IMR-90 (cell line): ENCODE measurements around the gene IGSF8. TPM values are rescaled to one million over a fixed set of nuclear protein-coding genes. Genes with fewer than 3 reads are reported as not detected.
A peak's percentile ranks its signal among the peaks of the same experiment; 100 is the strongest.

Experiments used
- ATAC-seq: fragments of 200-7000 bp; cut with Tn5 transposase; 2 replicates; pipeline ENCODE4 v1.9.1; 2020; ENCODE audit warnings: low read depth, mild to moderate bottlenecking, moderate library complexity
- BruUV-seq: library from RNA; stranded (reverse); fragments of 400-500 nt; replicated peaks from 2 replicates; lab custom pipeline; 2021; lab: Mats Ljungman, UMichigan
- CTCF ChIA-PET: fragments of 300-600 bp; formaldehyde crosslinking; extraction: SDS; loops from one replicate; lab custom pipeline; 2021; ENCODE audit warnings: antibody characterized with exemption; lab: Yijun Ruan, JAX
- POLR2A ChIA-PET: fragments of 300-600 bp; sonication (Branson Sonifier 250); formaldehyde crosslinking; loops from one replicate; lab custom pipeline; 2022; ENCODE audit warnings: antibody characterized with exemption; ENCODE audit not compliant: unreplicated experiment; lab: Charles Lee
- DNase-seq: peaks from one replicate; pipeline ENCODE4 v3.0.0; 2013
- H2AFZ ChIP-seq: replicated peaks from 2 replicates; pipeline ENCODE3; 2013; ENCODE audit warnings: low read length, mild to moderate bottlenecking; ENCODE audit not compliant: poor library complexity
- H2AK5ac ChIP-seq: 2 replicates; pipeline ENCODE4 v1.6.1; 2013; ENCODE audit warnings: low read depth, low read length, inconsistent platforms
- H2AK9ac ChIP-seq: replicated peaks from 2 replicates; pipeline ENCODE3; 2013; ENCODE audit warnings: mild to moderate bottlenecking, low read depth, low read length, moderate library complexity; ENCODE audit not compliant: poor library complexity
- H2BK120ac ChIP-seq: 2 replicates; pipeline ENCODE4 v1.6.1; 2013; ENCODE audit warnings: low read depth, low read length, inconsistent platforms
- H2BK15ac ChIP-seq: 3 replicates; pipeline ENCODE4 v1.6.1; 2013; ENCODE audit warnings: low read depth, low read length, inconsistent platforms
- H2BK20ac ChIP-seq: 2 replicates; pipeline ENCODE4 v1.6.1; 2013; ENCODE audit warnings: low read depth, mild to moderate bottlenecking, inconsistent platforms, low read length, moderate library complexity
- H2BK5ac ChIP-seq: 2 replicates; pipeline ENCODE4 v1.6.1; 2013; ENCODE audit warnings: mild to moderate bottlenecking, low read depth, low read length, inconsistent platforms; ENCODE audit not compliant: poor library complexity, severe bottlenecking
- H3K14ac ChIP-seq: replicated peaks from 2 replicates; pipeline ENCODE4 v1.6.1; 2013; ENCODE audit warnings: low read depth, low read length, inconsistent platforms
- H3K18ac ChIP-seq: 2 replicates; pipeline ENCODE4 v1.6.1; 2013; ENCODE audit warnings: low read depth, low read length, control low read depth
- H3K23ac ChIP-seq: 2 replicates; pipeline ENCODE4 v1.6.1; 2013; ENCODE audit warnings: low read depth, low read length, inconsistent platforms
- H3K27ac ChIP-seq: 2 replicates; pipeline ENCODE4 v1.5.1; 2013; ENCODE audit warnings: mild to moderate bottlenecking, control low read depth, low read length; ENCODE audit not compliant: insufficient read depth
- H3K27me3 ChIP-seq: 2 replicates; pipeline ENCODE4 v1.6.1; 2013; ENCODE audit warnings: low read length; ENCODE audit not compliant: control insufficient read depth, insufficient read depth
- H3K36me3 ChIP-seq: 2 replicates; pipeline ENCODE4 v1.6.1; 2013; ENCODE audit warnings: low read length, mixed read lengths; ENCODE audit not compliant: control insufficient read depth, insufficient read depth
- H3K4ac ChIP-seq: 2 replicates; pipeline ENCODE4 v1.6.1; 2013; ENCODE audit warnings: low read depth, low read length, inconsistent platforms
- H3K4me1 ChIP-seq: 2 replicates; pipeline ENCODE4 v1.6.1; 2013; ENCODE audit warnings: low read length, mixed read lengths; ENCODE audit not compliant: control insufficient read depth, insufficient read depth
- H3K4me2 ChIP-seq: 2 replicates; pipeline ENCODE4 v1.6.1; 2013; ENCODE audit warnings: low read depth, mild to moderate bottlenecking, control low read depth, low read length, moderate library complexity
- H3K4me3 ChIP-seq: 2 replicates; pipeline ENCODE4 v1.5.1; 2013; ENCODE audit warnings: low read depth, mild to moderate bottlenecking, control low read depth, low read length, moderate library complexity; ENCODE audit not compliant: insufficient read depth
- H3K56ac ChIP-seq: 2 replicates; pipeline ENCODE4 v1.6.1; 2013; ENCODE audit warnings: low read length, inconsistent platforms; ENCODE audit not compliant: insufficient read depth; ENCODE audit errors: extremely low read depth
- H3K79me1 ChIP-seq, 2 experiments: 2 replicates each; pipeline ENCODE4 v1.6.1; 2013; ENCODE audit warnings: low read length in 2 of 2, inconsistent platforms in 1 of 2, low read depth in 1 of 2
- H3K9ac ChIP-seq: 2 replicates; pipeline ENCODE4 v1.6.1; 2013; ENCODE audit warnings: low read depth, low read length, control low read depth
- H3K9me1 ChIP-seq: 2 replicates; pipeline ENCODE4 v1.6.1; 2013; ENCODE audit warnings: low read length, inconsistent platforms; ENCODE audit not compliant: insufficient read depth
- H3K9me3 ChIP-seq: 2 replicates; pipeline ENCODE4 v1.6.1; 2013; ENCODE audit warnings: low read length; ENCODE audit not compliant: control insufficient read depth, insufficient read depth
- H4K20me1 ChIP-seq: 2 replicates; pipeline ENCODE4 v1.6.1; 2013; ENCODE audit warnings: low read length, inconsistent platforms; ENCODE audit not compliant: insufficient read depth
- H4K5ac ChIP-seq: 2 replicates; pipeline ENCODE4 v1.6.1; 2013; ENCODE audit warnings: mild to moderate bottlenecking, low read depth, low read length, control low read depth
- H4K8ac ChIP-seq, 2 experiments: 2 replicates each; pipeline ENCODE4 v1.6.1; 2013; ENCODE audit warnings: low read depth in 2 of 2, low read length in 2 of 2, control low read depth in 1 of 2, inconsistent platforms in 1 of 2
- H4K91ac ChIP-seq: 2 replicates; pipeline ENCODE4 v1.6.1; 2013; ENCODE audit warnings: low read depth, low read length, inconsistent platforms; ENCODE audit not compliant: insufficient read depth
- BHLHE40 ChIP-seq: fragments of 150-350 bp; IDR thresholded peaks from 2 replicates; pipeline ENCODE4 v1.6.1; 2016; ENCODE audit warnings: mild to moderate bottlenecking, low read depth, low read length
- MAFK ChIP-seq: IDR thresholded peaks from 2 replicates; pipeline ENCODE4 v1.6.1; 2012; ENCODE audit warnings: low read depth, low read length, improper control_type of control experiment
- MAZ ChIP-seq: IDR thresholded peaks from 2 replicates; pipeline ENCODE4 v1.6.1; 2012; ENCODE audit warnings: low read depth, mild to moderate bottlenecking, low read length, improper control_type of control experiment, moderate library complexity, borderline replicate concordance
- NFE2L2 ChIP-seq: fragments of 150-350 bp; IDR thresholded peaks from 2 replicates; pipeline ENCODE4 v1.6.1; 2016; ENCODE audit warnings: low read depth, mild to moderate bottlenecking, low read length
- WGBS, 2 experiments: methylation state at CpG; one replicate each; pipeline versions ENCODE4 v1.1.5 to v1.1.7; 2013; ENCODE audit warnings: missing lambda C conversion rate in 2 of 2; ENCODE audit not compliant: insufficient read length in 1 of 2; ENCODE audit errors: extremely low coverage in 2 of 2; 5-methylcytosine and 5-hydroxymethylcytosine counted together
- dilution Hi-C: fragments of 300-500 bp; cut with HindIII; formaldehyde crosslinking; loops from one replicate; pipeline ENCODE4 v1.14.3; 2018; ENCODE audit warnings: low sequenced_read_pairs; ENCODE audit not compliant: unreplicated experiment
- in situ Hi-C: fragments of 300-500 bp; cut with MboI; formaldehyde crosslinking; loops from 3 replicates; pipeline ENCODE4 v1.14.3; 2019; ENCODE audit warnings: low sequenced_read_pairs, inconsistent platforms, mixed read lengths
- intact Hi-C: fragments of 100-400 bp; cut with micrococcal nuclease; formaldehyde crosslinking; loops from 2 replicates; pipeline ENCODE4 v1.10.0; 2022
- polyA plus RNA-seq, 3 experiments: library from polyadenylated mRNA; depleted of rRNA; stranded (reverse); fragments of >200 nt; gene quantifications; 2 replicates each; pipeline ENCODE4 v1.2.3, GENCODE V29; 2012; ENCODE audit warnings: low replicate concordance in 1 of 3
- total RNA-seq: library from RNA; depleted of rRNA; stranded (reverse); fragments of >200 nt; gene quantifications from 2 replicates; pipeline ENCODE4 v1.2.3, GENCODE V29; 2012
- TF ChIP-seq, protein P1 (sequence below): conservative IDR thresholded peaks from 2 replicates; pipeline ENCODE4 v1.5.1; 2012; ENCODE audit warnings: mild to moderate bottlenecking, low read depth, low read length, improper control_type of control experiment
- TF ChIP-seq, protein P2 (sequence below): fragments of 150-350 bp; IDR thresholded peaks from 2 replicates; pipeline ENCODE4 v1.6.1; 2016; ENCODE audit warnings: low read depth, mild to moderate bottlenecking, low read length, moderate library complexity, borderline replicate concordance
- TF ChIP-seq, protein P3 (sequence below): fragments of 150-350 bp; IDR thresholded peaks from 2 replicates; pipeline ENCODE4 v1.6.1; 2017; ENCODE audit warnings: mild to moderate bottlenecking, antibody characterized with exemption, low read length, low read depth

Gene IGSF8
- total and polyA plus RNA-seq, 2 of the 4 experiments (the other 2 are of a cell fraction) = 8.8 to 25.2 TPM

GRCh38 chr1:160129558-160129957 lies 31.1 kb upstream of the IGSF8 start:
- BruUV-seq = no TSS peak

More at GRCh38 chr1:160129558-160129957, 31.1 kb upstream of the IGSF8 start:
- H3K27me3 ChIP-seq = peaks cover 22% of the 10 kb centered on the region
- dilution Hi-C loops (no loop called here), in situ Hi-C loops (no loop called here), intact Hi-C loops (no loop called here)
- CTCF ChIA-PET = interaction anchor here (1.4 kb wide), 1 partner anchor 13 kb away, joined by 3 read pairs; no protein-coding TSS in a partner anchor
- no peak overlapping the region for H2BK15ac ChIP-seq
- no peaks in the 10 kb centered on the region for H3K79me1 ChIP-seq
- H3K14ac ChIP-seq = no peak overlapping the region
- H3K4me3 ChIP-seq = no peak overlapping the region
- H3K56ac ChIP-seq = no peak overlapping the region
- no peak overlapping the region for H3K18ac ChIP-seq
- no peak overlapping the region for H3K27ac ChIP-seq
- no peak overlapping the region for H4K5ac ChIP-seq
- WGBS, 2 experiments = no CpG with 5 or more reads among the region's 3 CpGs
- no peak overlapping the region for H4K91ac ChIP-seq
- no peak overlapping the region for H3K23ac ChIP-seq
- ATAC-seq = no peak
- no peak overlapping the region for H2BK5ac ChIP-seq
- H2BK120ac ChIP-seq = no peak overlapping the region
- H2AK5ac ChIP-seq = no peak overlapping the region
- H3K9me3 ChIP-seq = no peaks in the 10 kb centered on the region
- POLR2A ChIA-PET = no interaction called here
- H4K20me1 ChIP-seq = no peaks in the 10 kb centered on the region
- H3K9me1 ChIP-seq = peaks cover 15% of the 10 kb centered on the region
- no peak overlapping the region for H2AK9ac ChIP-seq
- H3K4me2 ChIP-seq = no peak overlapping the region
- no peak overlapping the region for H2BK20ac ChIP-seq
- H4K8ac ChIP-seq = no peak overlapping the region
- DNase-seq = no peak
- H3K4me1 ChIP-seq = peaks cover 9% of the 10 kb centered on the region
- H3K9ac ChIP-seq = no peak overlapping the region
- no peak overlapping the region for H2AFZ ChIP-seq
- no peak overlapping the region for H3K4ac ChIP-seq
- no peaks in the 10 kb centered on the region for H3K36me3 ChIP-seq
- TF ChIP-seq, protein P1, sequence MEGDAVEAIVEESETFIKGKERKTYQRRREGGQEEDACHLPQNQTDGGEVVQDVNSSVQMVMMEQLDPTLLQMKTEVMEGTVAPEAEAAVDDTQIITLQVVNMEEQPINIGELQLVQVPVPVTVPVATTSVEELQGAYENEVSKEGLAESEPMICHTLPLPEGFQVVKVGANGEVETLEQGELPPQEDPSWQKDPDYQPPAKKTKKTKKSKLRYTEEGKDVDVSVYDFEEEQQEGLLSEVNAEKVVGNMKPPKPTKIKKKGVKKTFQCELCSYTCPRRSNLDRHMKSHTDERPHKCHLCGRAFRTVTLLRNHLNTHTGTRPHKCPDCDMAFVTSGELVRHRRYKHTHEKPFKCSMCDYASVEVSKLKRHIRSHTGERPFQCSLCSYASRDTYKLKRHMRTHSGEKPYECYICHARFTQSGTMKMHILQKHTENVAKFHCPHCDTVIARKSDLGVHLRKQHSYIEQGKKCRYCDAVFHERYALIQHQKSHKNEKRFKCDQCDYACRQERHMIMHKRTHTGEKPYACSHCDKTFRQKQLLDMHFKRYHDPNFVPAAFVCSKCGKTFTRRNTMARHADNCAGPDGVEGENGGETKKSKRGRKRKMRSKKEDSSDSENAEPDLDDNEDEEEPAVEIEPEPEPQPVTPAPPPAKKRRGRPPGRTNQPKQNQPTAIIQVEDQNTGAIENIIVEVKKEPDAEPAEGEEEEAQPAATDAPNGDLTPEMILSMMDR = no peak
- TF ChIP-seq, protein P2, sequence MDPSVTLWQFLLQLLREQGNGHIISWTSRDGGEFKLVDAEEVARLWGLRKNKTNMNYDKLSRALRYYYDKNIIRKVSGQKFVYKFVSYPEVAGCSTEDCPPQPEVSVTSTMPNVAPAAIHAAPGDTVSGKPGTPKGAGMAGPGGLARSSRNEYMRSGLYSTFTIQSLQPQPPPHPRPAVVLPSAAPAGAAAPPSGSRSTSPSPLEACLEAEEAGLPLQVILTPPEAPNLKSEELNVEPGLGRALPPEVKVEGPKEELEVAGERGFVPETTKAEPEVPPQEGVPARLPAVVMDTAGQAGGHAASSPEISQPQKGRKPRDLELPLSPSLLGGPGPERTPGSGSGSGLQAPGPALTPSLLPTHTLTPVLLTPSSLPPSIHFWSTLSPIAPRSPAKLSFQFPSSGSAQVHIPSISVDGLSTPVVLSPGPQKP = no peak
- TF ChIP-seq MAFK (peak; percentile 41), BHLHE40 (no peak), NFE2L2 (no peak), MAZ (no peak)
- TF ChIP-seq, protein P3, sequence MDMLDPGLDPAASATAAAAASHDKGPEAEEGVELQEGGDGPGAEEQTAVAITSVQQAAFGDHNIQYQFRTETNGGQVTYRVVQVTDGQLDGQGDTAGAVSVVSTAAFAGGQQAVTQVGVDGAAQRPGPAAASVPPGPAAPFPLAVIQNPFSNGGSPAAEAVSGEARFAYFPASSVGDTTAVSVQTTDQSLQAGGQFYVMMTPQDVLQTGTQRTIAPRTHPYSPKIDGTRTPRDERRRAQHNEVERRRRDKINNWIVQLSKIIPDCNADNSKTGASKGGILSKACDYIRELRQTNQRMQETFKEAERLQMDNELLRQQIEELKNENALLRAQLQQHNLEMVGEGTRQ = no peak
